ENCODE results near the gene PARVG. TPM values are rescaled to one million over a fixed set of nuclear protein-coding genes. Genes with fewer than 3 reads are reported as not detected.

The PARVG gene
- total and polyA plus RNA-seq, 9 donors: 2.9 to 14.1 (median 4.1) TPM

DNA sequence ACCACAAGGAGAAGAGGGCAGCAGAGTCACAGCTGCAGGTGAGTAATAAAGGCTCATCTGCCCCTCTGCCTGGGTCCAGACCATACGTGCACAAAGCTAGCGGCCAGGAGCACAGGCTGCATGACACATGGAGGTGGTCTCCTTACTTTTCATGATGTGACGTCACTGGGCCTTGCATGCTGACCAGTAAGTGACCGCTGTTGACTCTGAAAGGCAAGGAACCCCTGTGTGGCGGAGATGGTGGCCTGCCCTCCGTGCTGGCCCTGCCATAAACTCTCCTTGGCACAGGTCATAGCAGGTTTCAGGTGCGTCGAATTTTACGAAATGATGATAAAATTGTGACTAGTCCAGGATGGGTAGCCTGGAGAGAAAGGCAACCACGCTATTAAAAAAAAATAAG lies 7.6 kb upstream of the PARVG start:
- no peaks in the 10 kb centered on the region for H3K36me3 ChIP-seq
- no peaks in the 10 kb centered on the region for H3K27me3 ChIP-seq
- no peak for DNase-seq
- no peak overlapping the region for H3K4me3 ChIP-seq
- no peak overlapping the region for H3K27ac ChIP-seq
- TF ChIP-seq EP300 (IDR thresholded peaks at IDR 0.05): no peak
- no peak for TF ChIP-seq POLR2A (IDR thresholded peaks at IDR 0.05)
- TF ChIP-seq, protein P1, sequence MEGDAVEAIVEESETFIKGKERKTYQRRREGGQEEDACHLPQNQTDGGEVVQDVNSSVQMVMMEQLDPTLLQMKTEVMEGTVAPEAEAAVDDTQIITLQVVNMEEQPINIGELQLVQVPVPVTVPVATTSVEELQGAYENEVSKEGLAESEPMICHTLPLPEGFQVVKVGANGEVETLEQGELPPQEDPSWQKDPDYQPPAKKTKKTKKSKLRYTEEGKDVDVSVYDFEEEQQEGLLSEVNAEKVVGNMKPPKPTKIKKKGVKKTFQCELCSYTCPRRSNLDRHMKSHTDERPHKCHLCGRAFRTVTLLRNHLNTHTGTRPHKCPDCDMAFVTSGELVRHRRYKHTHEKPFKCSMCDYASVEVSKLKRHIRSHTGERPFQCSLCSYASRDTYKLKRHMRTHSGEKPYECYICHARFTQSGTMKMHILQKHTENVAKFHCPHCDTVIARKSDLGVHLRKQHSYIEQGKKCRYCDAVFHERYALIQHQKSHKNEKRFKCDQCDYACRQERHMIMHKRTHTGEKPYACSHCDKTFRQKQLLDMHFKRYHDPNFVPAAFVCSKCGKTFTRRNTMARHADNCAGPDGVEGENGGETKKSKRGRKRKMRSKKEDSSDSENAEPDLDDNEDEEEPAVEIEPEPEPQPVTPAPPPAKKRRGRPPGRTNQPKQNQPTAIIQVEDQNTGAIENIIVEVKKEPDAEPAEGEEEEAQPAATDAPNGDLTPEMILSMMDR (IDR thresholded peaks at IDR 0.05): no peak
- intact Hi-C loops (cut with DNase I): no loop called here
- no peaks in the 10 kb centered on the region for H3K4me1 ChIP-seq (ENCODE audit: insufficient read depth)
- WGBS, 3 donors: 89 to 90% (median 89%) methylated on average over 10 of the region's 10 CpGs
- H3K9me3 ChIP-seq: no peaks in the 10 kb centered on the region

DNA sequence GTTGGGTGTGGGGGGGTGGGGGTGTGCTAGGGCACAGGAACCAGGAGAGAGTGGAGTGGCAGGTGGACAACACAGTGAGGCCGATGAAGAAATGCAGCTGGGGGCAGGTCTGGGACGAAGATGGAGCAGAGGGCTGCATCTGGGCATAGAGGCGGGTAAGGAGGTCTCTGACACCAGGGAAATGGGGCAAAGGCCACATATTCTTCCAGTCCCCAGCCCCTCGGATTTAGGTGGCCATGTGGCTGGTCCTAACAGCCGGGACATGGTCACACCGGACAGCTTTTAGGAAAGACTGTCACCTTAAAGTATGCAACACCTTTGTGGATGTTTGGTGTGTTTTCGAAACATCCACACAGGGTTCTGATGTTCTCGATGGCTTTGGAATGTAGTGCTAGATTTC lies 5.0 kb upstream of the PARVG start:
- H3K27me3 ChIP-seq: no peaks in the 10 kb centered on the region
- no peaks in the 10 kb centered on the region for H3K4me1 ChIP-seq (ENCODE audit: insufficient read depth)
- TF ChIP-seq, protein P1 (IDR thresholded peaks at IDR 0.05): no peak
- TF ChIP-seq EP300 (IDR thresholded peaks at IDR 0.05): no peak
- TF ChIP-seq POLR2A (IDR thresholded peaks at IDR 0.05): no peak
- peak in 1 of 5 donors; percentile 13 for DNase-seq
- 75 to 79% (median 76%) methylated on average over 8 of the region's 8 CpGs for WGBS, 3 donors
- H3K27ac ChIP-seq: no peak overlapping the region
- H3K9me3 ChIP-seq: no peaks in the 10 kb centered on the region
- intact Hi-C loops (cut with DNase I): no loop called here
- no peaks in the 10 kb centered on the region for H3K36me3 ChIP-seq
- H3K4me3 ChIP-seq: no peak overlapping the region

DNA sequence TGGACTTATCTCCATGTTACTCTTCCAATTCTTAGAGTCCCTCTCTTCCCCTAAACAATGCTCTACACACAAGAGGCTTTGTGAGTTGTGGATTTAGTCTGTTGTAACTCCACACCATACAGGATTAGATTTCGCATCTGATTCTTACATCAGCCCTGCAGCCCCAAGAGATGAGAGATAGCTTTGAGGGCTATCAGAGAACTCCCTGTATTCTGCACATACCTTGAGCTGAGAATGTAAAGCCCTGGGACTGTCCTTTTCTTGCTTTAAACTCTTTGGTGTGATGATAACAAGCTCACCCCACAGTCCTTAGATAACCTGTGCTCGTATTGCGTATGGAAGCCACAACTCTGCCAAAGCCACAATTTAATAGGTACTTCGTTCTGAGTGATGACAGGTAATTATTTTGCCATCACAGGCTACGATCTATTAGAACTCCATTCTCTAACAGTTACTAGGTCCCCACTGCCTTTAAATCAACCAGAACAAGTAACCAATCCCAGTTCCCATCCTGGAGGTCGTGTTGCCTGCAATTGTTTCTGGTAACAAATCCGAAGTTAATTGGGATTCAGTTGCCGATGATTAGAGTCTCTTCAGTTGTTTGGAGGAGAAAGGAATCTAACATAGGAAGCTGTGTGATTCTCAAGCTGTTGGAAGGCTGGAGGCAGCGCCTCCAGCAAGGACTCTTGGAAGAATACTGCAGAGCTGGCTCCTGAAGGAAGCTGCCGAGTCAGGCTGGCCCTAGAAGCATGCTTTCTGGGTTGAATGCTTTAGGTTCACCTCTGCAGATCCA lies 1.3 kb upstream of the PARVG start:
- TF ChIP-seq, protein P1 (IDR thresholded peaks at IDR 0.05): no peak
- TF ChIP-seq EP300 (IDR thresholded peaks at IDR 0.05) (no peak), POLR2A (IDR thresholded peaks at IDR 0.05) (no peak)
- intact Hi-C loops (cut with DNase I): no loop called here
- Histone ChIP-seq H3K36me3 (no peaks in the 10 kb centered on the region), H3K4me3 (no peak overlapping the region), H3K4me1 (ENCODE audit: insufficient read depth) (no peaks in the 10 kb centered on the region), H3K27ac (no peak overlapping the region), H3K27me3 (no peaks in the 10 kb centered on the region), H3K9me3 (no peaks in the 10 kb centered on the region)
- DNase-seq: no peak
- 37 to 48% (median 45%) methylated on average over 10 of the region's 10 CpGs for WGBS, 3 donors

DNA sequence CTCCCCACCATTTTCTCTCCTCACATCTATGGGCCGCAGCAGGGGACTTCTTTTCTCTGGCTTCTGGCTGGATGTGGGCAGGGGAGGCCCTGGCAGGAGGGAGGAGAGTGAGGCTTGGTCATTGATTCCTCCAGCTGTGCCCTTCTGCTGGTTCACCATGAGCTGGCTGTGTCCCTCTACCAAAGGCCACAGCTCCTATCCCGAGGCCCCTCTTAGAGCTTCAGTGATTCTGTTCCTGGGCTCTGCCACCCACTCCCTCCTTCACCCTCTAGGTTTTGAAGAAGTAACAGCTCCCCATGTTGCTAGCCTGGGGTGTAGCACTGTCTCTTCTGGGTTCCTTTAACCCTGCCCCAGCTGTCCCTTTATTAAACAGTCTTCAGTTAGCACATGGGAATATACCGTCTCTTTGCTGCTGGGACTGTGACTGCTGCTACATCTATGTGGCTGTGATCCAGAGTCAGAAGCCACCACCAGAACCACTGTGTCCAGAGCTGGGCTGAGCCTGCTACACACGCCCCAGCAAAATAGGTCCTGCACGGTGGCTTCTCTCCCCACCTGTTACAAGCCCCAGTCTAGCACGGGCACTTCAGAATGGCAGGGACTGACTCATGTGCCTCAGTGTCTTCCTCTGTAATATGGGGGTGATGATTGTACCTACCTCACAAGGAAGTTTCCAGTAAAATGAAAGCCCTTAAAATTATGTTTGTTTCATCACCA lies 578 bp upstream of the PARVG start:
- TF ChIP-seq POLR2A (IDR thresholded peaks at IDR 0.05) (no peak), EP300 (IDR thresholded peaks at IDR 0.05) (no peak)
- TF ChIP-seq, protein P1 (IDR thresholded peaks at IDR 0.05): no peak
- 74 to 92% (median 81%) methylated on average over 6 of the region's 6 CpGs for WGBS, 3 donors
- no peak overlapping the region for H3K27ac ChIP-seq
- H3K9me3 ChIP-seq: no peaks in the 10 kb centered on the region
- no peak for DNase-seq
- H3K27me3 ChIP-seq: no peaks in the 10 kb centered on the region
- no peaks in the 10 kb centered on the region for H3K4me1 ChIP-seq (ENCODE audit: insufficient read depth)
- intact Hi-C loops (cut with DNase I): no loop called here
- H3K4me3 ChIP-seq: no peak overlapping the region
- no peaks in the 10 kb centered on the region for H3K36me3 ChIP-seq
